ENCODE results near the gene CFTR.

Gene CFTR

GRCh38 chr7:117538053-117538452 is 58.2 kb downstream of the CFTR start:
- Histone ChIP-seq H3K36me3 (replicated peaks; ENCODE audit: low read depth, low read length) (no peaks in the 10 kb centered on the region), H3K9ac (ENCODE audit: low read length) (no peak overlapping the region), H3K79me2 (ENCODE audit: low read length) (no peaks in the 10 kb centered on the region), H3K9me3 (ENCODE audit: insufficient read depth, low read length) (no peaks in the 10 kb centered on the region), H3K27me3 (ENCODE audit: low read depth, low read length) (no peaks in the 10 kb centered on the region), H2AFZ (ENCODE audit: low read depth, low read length) (no peak overlapping the region), H3K4me3 (ENCODE audit: low read length) (no peak overlapping the region), H3K27ac (ENCODE audit: low read length) (no peak overlapping the region), H3K4me1 (ENCODE audit: low read length) (no peaks in the 10 kb centered on the region), H3K4me2 (ENCODE audit: low read length) (no peak overlapping the region), H4K20me1 (ENCODE audit: insufficient read depth, low read length) (no peaks in the 10 kb centered on the region)
- TF ChIP-seq EZH2phosphoT487 (IDR thresholded peaks at IDR 0.05; ENCODE audit: low read depth), result no peak
- TF ChIP-seq CTCF (IDR thresholded peaks at IDR 0.05; ENCODE audit: low read depth, low read length), result no peak

GRCh38 chr7:117544061-117544460 is 64.2 kb downstream of the CFTR start:
- Histone ChIP-seq H2AFZ (ENCODE audit: low read depth, low read length) (no peak overlapping the region), H3K9me3 (ENCODE audit: insufficient read depth, low read length) (no peaks in the 10 kb centered on the region), H3K36me3 (replicated peaks; ENCODE audit: low read depth, low read length) (no peaks in the 10 kb centered on the region), H3K4me2 (ENCODE audit: low read length) (no peak overlapping the region), H3K4me3 (ENCODE audit: low read length) (no peak overlapping the region), H3K79me2 (ENCODE audit: low read length) (no peaks in the 10 kb centered on the region), H3K27ac (ENCODE audit: low read length) (no peak overlapping the region), H3K27me3 (ENCODE audit: low read depth, low read length) (no peaks in the 10 kb centered on the region), H3K4me1 (ENCODE audit: low read length) (no peaks in the 10 kb centered on the region), H3K9ac (ENCODE audit: low read length) (no peak overlapping the region), H4K20me1 (ENCODE audit: insufficient read depth, low read length) (no peaks in the 10 kb centered on the region)
- TF ChIP-seq CTCF (IDR thresholded peaks at IDR 0.05; ENCODE audit: low read depth, low read length) (no peak), EZH2phosphoT487 (IDR thresholded peaks at IDR 0.05; ENCODE audit: low read depth) (no peak)

GRCh38 chr7:117548035-117548434 is 68.2 kb downstream of the CFTR start:
- H3K27me3 ChIP-seq (ENCODE audit: low read depth, low read length), result no peaks in the 10 kb centered on the region
- H3K27ac ChIP-seq (ENCODE audit: low read length), result no peak overlapping the region
- no peaks in the 10 kb centered on the region for H3K36me3 ChIP-seq (replicated peaks; ENCODE audit: low read depth, low read length)
- no peaks in the 10 kb centered on the region for H3K79me2 ChIP-seq (ENCODE audit: low read length)
- no peak overlapping the region for H2AFZ ChIP-seq (ENCODE audit: low read depth, low read length)
- H3K4me1 ChIP-seq (ENCODE audit: low read length), result no peaks in the 10 kb centered on the region
- H3K9me3 ChIP-seq (ENCODE audit: insufficient read depth, low read length), result no peaks in the 10 kb centered on the region
- H3K4me3 ChIP-seq (ENCODE audit: low read length), result no peak overlapping the region
- H3K9ac ChIP-seq (ENCODE audit: low read length), result no peak overlapping the region
- H3K4me2 ChIP-seq (ENCODE audit: low read length), result no peak overlapping the region
- H4K20me1 ChIP-seq (ENCODE audit: insufficient read depth, low read length), result no peaks in the 10 kb centered on the region
- no peak for TF ChIP-seq CTCF (IDR thresholded peaks at IDR 0.05; ENCODE audit: low read depth, low read length)
- no peak for TF ChIP-seq EZH2phosphoT487 (IDR thresholded peaks at IDR 0.05; ENCODE audit: low read depth)

- Histone ChIP-seq H3K79me2 (ENCODE audit: low read length) (no peaks in the 10 kb centered on the region), H3K27ac (ENCODE audit: low read length) (no peak overlapping the region), H3K4me3 (ENCODE audit: low read length) (no peak overlapping the region), H3K36me3 (replicated peaks; ENCODE audit: low read depth, low read length) (no peaks in the 10 kb centered on the region), H3K4me2 (ENCODE audit: low read length) (no peak overlapping the region), H3K4me1 (ENCODE audit: low read length) (no peaks in the 10 kb centered on the region), H2AFZ (ENCODE audit: low read depth, low read length) (no peak overlapping the region), H4K20me1 (ENCODE audit: insufficient read depth, low read length) (no peaks in the 10 kb centered on the region), H3K27me3 (ENCODE audit: low read depth, low read length) (no peaks in the 10 kb centered on the region), H3K9ac (ENCODE audit: low read length) (no peak overlapping the region), H3K9me3 (ENCODE audit: insufficient read depth, low read length) (no peaks in the 10 kb centered on the region)
- TF ChIP-seq EZH2phosphoT487 (IDR thresholded peaks at IDR 0.05; ENCODE audit: low read depth) (no peak), CTCF (IDR thresholded peaks at IDR 0.05; ENCODE audit: low read depth, low read length) (no peak)
Observed at GRCh38 chr7:117550625-117551024, 70.8 kb downstream of the CFTR start.

Data from OCI-LY3 (cell line).